Nucleus accumbens (tissue), 56 donors: ENCODE data around the gene SGPP1.
"Not testable (repeated sequence)": the region's sequence is repeated elsewhere in the genome, so short reads cannot be mapped to it uniquely, and the experiment has no call there.

Source experiments
- DNase-seq, 56 donors: peaks; one replicate each; lab custom pipeline; 2025; lab: John Stamatoyannopoulos, UW

Gene SGPP1

DNA sequence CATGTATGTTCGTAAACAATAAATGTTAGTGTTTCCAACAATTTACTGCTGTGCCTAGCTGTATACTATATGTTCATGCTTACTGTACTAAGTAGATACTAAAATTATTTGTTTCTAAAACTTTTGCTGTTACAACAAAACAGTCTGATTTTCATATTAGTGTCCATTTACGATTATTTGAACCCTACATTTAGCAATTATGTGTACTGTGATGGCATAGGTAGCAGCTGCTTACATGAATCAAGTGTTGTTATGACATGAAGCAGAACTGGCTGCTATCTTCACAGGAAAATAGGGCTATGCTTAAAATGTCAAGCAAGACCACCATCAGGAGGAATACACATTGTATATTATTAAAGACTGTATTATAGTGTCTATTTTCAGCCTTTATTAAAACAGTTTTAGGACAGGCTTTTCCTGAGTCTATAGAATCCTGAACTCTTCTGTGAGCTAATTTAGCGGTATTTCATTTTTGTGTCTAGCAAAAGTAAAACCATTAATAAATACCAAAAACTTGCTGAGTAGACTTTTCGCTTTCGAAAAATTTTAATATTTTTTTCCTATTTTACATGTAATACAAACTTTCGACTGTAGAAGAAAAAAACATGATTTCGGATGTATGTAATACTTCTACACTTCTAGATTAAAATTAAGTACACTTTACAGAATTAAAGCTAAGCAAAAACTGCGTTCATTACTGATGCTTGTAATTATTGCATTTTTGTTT, 85.0 kb downstream of the SGPP1 start:
- no peak for DNase-seq

DNA sequence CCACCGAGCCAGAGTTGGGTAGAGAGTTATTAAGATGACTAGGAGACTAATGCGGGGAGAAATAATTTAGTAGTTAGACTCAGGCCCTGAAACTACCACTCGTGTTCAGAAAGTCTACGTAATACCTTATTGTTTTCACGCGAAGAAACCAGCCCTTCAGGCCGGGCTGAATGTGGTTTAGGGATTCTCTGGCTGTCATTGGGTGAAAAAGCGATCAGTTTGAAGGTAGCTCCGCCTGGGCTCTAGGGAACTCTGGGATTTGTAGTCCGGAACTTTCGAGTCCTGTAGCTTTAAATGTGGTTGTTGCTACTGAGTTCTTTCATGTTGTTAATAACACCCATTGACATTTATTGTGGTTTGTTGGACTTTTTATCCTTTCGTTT, 85.6 kb downstream of the SGPP1 start:
- peak in 54 of 56 donors; percentile 44 to 97 (median 89) for DNase-seq

GRCh38 chr14:63641473-63642228, 86.2 kb downstream of the SGPP1 start, which contains the start of gene WDR89:
Gene WDR89 (minus strand): TSS chr14:63641871. CDS start chr14:63599942, 41,929 bp downstream.
- DNase-seq: peak; percentile 82 to 99 (median 98)

DNA sequence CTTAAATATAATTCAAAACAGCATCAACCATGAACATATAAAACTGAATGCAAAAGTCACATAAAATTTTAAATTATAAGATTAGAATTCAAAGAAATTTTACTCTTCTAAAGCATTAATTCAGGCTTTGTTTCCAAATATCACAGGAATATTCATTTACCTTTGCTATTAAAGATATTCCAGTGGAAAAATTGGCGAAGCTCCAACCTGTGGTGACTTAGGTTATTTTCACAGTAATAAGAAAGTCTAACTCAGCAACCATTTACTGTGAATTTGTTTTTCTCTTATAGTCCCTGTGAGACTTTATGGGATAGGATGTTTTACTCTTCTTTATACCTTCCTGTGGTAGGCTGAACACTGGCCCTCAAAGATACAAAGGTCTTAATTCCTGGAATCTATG, 89.4 kb downstream of the SGPP1 start:
- DNase-seq: no peak

- DNase-seq: not testable (repeated sequence)
Measured at GRCh38 chr14:63636094-63636635, 91.7 kb downstream of the SGPP1 start.
